ENCODE results near the gene CAND2.
"Not testable (repeated sequence)": the region's sequence is repeated elsewhere in the genome, so short reads cannot be mapped to it uniquely, and the experiment has no call there.

CAND2 gene

DNA sequence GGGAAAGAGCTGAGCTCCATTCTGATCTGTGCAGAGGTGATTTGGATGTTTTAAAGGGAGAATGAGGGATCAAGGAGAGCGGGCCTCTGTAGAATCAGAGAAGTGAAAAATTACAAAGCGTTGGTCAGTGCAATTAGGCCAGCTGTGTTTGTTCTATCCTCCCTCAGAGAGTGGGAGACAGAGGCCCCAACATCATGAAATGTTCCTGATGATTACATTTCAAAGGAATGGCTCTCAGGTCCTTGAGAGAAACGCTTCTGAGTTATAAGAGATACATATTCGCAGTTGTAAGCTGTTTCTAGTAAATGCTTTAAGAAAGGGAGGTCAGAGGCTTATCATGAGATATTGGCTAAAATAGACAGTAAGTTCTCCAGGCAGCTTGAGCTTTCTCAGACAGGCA, 15.7 kb upstream of the CAND2 start:
- no peak for TF ChIP-seq CTCF (conservative IDR thresholded peaks at IDR 0.05; ENCODE audit: low read length)
- H3K4me3 ChIP-seq (ENCODE audit: low read length), result no peak overlapping the region
- DNase-seq (ENCODE audit: low read depth), result no peak

- no peak for TF ChIP-seq CTCF (conservative IDR thresholded peaks at IDR 0.05; ENCODE audit: low read length)
- H3K4me3 ChIP-seq (ENCODE audit: low read length), result no peak overlapping the region
- DNase-seq (ENCODE audit: low read depth), result no peak
Observed at GRCh38 chr3:12782172-12782815, 14.2 kb upstream of the CAND2 start.

- TF ChIP-seq CTCF (conservative IDR thresholded peaks at IDR 0.05; ENCODE audit: low read length), result no peak
- DNase-seq (ENCODE audit: low read depth), result no peak
- H3K4me3 ChIP-seq (ENCODE audit: low read length), result no peak overlapping the region
Observed at GRCh38 chr3:12785096-12785495, 11.4 kb upstream of the CAND2 start.

- DNase-seq (ENCODE audit: low read depth), result peak; percentile 31
- TF ChIP-seq CTCF (conservative IDR thresholded peaks at IDR 0.05; ENCODE audit: low read length), result peak; percentile 57
- not testable (repeated sequence) for H3K4me3 ChIP-seq (ENCODE audit: low read length)
Observed at GRCh38 chr3:12787346-12787745, 9.1 kb upstream of the CAND2 start.

DNA sequence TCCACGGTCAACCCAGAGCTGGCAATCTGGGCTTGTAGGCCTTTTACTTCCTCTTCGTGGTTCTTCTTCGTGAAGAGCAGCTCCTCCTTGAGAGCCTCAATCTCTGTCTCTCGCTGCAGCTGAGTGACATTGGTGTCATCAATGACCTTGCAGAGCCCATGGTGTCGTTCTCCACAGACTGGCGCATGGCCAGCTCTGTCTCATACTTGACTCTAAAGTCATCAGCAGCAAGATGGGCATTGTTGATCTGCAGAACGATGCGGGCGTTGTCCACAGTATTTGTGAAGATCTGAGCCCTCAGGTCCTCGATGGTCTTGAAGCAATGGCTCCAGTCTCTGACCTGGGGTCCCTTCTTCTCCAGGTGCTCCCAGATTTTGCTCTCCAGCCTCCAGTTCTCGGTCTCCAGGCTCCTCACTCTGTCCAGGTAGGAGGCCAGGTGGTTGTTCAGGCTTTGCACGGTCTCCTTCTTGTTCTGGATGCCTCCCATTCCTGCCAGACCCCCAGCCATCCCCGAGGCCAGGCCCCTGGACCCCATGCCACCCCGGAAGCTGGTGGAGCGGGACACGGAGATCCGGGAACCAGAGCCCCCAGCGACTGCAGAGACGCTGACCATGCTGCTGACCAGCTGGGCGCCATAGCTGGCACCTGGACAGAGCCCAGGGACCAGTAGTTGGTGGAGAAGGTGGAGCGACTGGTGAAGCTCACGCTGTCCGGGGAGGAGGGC, 8.4 kb upstream of the CAND2 start:
- not testable (repeated sequence) for DNase-seq (ENCODE audit: low read depth); H3K4me3 ChIP-seq (ENCODE audit: low read length)

GRCh38 chr3:12791430-12791829, 5.0 kb upstream of the CAND2 start:
- no peak for TF ChIP-seq CTCF (conservative IDR thresholded peaks at IDR 0.05; ENCODE audit: low read length)
- DNase-seq (ENCODE audit: low read depth), result no peak
- H3K4me3 ChIP-seq (ENCODE audit: low read length), result no peak overlapping the region

DNA sequence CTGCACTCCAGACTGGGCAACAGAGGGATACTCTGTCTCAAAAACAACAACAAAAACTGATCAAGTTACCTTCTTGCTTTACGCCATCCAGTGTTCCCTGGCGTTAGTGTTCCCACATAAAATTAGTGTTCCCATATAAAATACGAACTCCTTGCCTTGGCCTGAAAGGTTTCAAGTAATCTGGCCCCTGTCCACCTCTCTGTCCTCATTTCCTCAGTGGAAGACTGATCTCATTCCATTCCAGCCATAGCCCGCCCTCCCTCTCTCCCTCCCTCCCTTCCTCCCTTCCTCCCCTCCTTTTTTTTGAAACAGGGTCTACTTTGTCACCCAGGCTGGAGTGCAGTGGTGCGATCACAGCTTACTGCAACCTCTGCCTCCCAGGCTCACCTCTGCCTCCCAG, 2.8 kb upstream of the CAND2 start:
- TF ChIP-seq CTCF (conservative IDR thresholded peaks at IDR 0.05; ENCODE audit: low read length), result no peak
- H3K4me3 ChIP-seq (ENCODE audit: low read length), result no peak overlapping the region
- no peak for DNase-seq (ENCODE audit: low read depth)
